ENCODE results near the gene LRP1B.
A peak's percentile ranks its signal among the peaks of the same experiment; 100 is the strongest.

Gene LRP1B

GRCh38 chr2:140589273-140589672 lies 1541.5 kb downstream of the LRP1B start:
- no peaks in the 10 kb centered on the region for H4K20me1 ChIP-seq (ENCODE audit: control insufficient read depth, insufficient read depth, low read depth, low read length)
- H3F3A ChIP-seq (ENCODE audit: control insufficient read depth, insufficient read depth), result no peaks in the 10 kb centered on the region
- no peaks in the 10 kb centered on the region for H3K79me2 ChIP-seq (ENCODE audit: control insufficient read depth, low read length)
- no peaks in the 10 kb centered on the region for H3K9me3 ChIP-seq (ENCODE audit: control insufficient read depth, insufficient read depth, low read length)
- H3K4me2 ChIP-seq (ENCODE audit: low read length), result no peak overlapping the region
- H3K27ac ChIP-seq (ENCODE audit: low read depth, low read length), result no peak overlapping the region
- H3K4me3 ChIP-seq (ENCODE audit: low read length), result no peak overlapping the region
- no peak for TF ChIP-seq CTCF (IDR thresholded peaks at IDR 0.05; ENCODE audit: low read depth, low read length, poor library complexity, severe bottlenecking)
- no peak for TF ChIP-seq EZH2phosphoT487 (IDR thresholded peaks at IDR 0.05; ENCODE audit: borderline replicate concordance, low read length)
- H3K9me2 ChIP-seq (replicated peaks; ENCODE audit: control insufficient read depth, low read length), result no peaks in the 10 kb centered on the region
- no peaks in the 10 kb centered on the region for H3K4me1 ChIP-seq (ENCODE audit: control insufficient read depth, low read length)
- H3K27me3 ChIP-seq (ENCODE audit: control insufficient read depth, low read length), result no peaks in the 10 kb centered on the region
- no peaks in the 10 kb centered on the region for H3K36me3 ChIP-seq (ENCODE audit: control insufficient read depth, low read length)

- Histone ChIP-seq H3K36me3 (ENCODE audit: control insufficient read depth, low read length) (no peaks in the 10 kb centered on the region), H3F3A (ENCODE audit: control insufficient read depth, insufficient read depth) (no peaks in the 10 kb centered on the region), H3K27ac (ENCODE audit: low read depth, low read length) (no peak overlapping the region), H3K4me2 (ENCODE audit: low read length) (no peak overlapping the region), H4K20me1 (ENCODE audit: control insufficient read depth, insufficient read depth, low read depth, low read length) (no peaks in the 10 kb centered on the region), H3K9me2 (replicated peaks; ENCODE audit: control insufficient read depth, low read length) (no peaks in the 10 kb centered on the region), H3K27me3 (ENCODE audit: control insufficient read depth, low read length) (no peaks in the 10 kb centered on the region), H3K79me2 (ENCODE audit: control insufficient read depth, low read length) (no peaks in the 10 kb centered on the region), H3K4me3 (ENCODE audit: low read length) (no peak overlapping the region), H3K9me3 (ENCODE audit: control insufficient read depth, insufficient read depth, low read length) (no peaks in the 10 kb centered on the region), H3K4me1 (ENCODE audit: control insufficient read depth, low read length) (no peaks in the 10 kb centered on the region)
- TF ChIP-seq CTCF (IDR thresholded peaks at IDR 0.05; ENCODE audit: low read depth, low read length, poor library complexity, severe bottlenecking) (peak; percentile 45), EZH2phosphoT487 (IDR thresholded peaks at IDR 0.05; ENCODE audit: borderline replicate concordance, low read length) (no peak)
Observed at GRCh38 chr2:140586379-140586778, 1544.4 kb downstream of the LRP1B start.

GRCh38 chr2:140585016-140585415 lies 1545.8 kb downstream of the LRP1B start:
- Histone ChIP-seq H3K4me2 (ENCODE audit: low read length) (no peak overlapping the region), H3K9me2 (replicated peaks; ENCODE audit: control insufficient read depth, low read length) (no peaks in the 10 kb centered on the region), H3K4me3 (ENCODE audit: low read length) (no peak overlapping the region), H4K20me1 (ENCODE audit: control insufficient read depth, insufficient read depth, low read depth, low read length) (no peaks in the 10 kb centered on the region), H3K27me3 (ENCODE audit: control insufficient read depth, low read length) (no peaks in the 10 kb centered on the region), H3K4me1 (ENCODE audit: control insufficient read depth, low read length) (no peaks in the 10 kb centered on the region), H3K79me2 (ENCODE audit: control insufficient read depth, low read length) (no peaks in the 10 kb centered on the region), H3K36me3 (ENCODE audit: control insufficient read depth, low read length) (no peaks in the 10 kb centered on the region), H3K27ac (ENCODE audit: low read depth, low read length) (no peak overlapping the region), H3F3A (ENCODE audit: control insufficient read depth, insufficient read depth) (no peaks in the 10 kb centered on the region), H3K9me3 (ENCODE audit: control insufficient read depth, insufficient read depth, low read length) (no peaks in the 10 kb centered on the region)
- TF ChIP-seq EZH2phosphoT487 (IDR thresholded peaks at IDR 0.05; ENCODE audit: borderline replicate concordance, low read length) (no peak), CTCF (IDR thresholded peaks at IDR 0.05; ENCODE audit: low read depth, low read length, poor library complexity, severe bottlenecking) (no peak)

- H4K20me1 ChIP-seq (ENCODE audit: control insufficient read depth, insufficient read depth, low read depth, low read length), result no peaks in the 10 kb centered on the region
- no peaks in the 10 kb centered on the region for H3K79me2 ChIP-seq (ENCODE audit: control insufficient read depth, low read length)
- H3K4me2 ChIP-seq (ENCODE audit: low read length), result no peak overlapping the region
- H3K4me1 ChIP-seq (ENCODE audit: control insufficient read depth, low read length), result no peaks in the 10 kb centered on the region
- H3F3A ChIP-seq (ENCODE audit: control insufficient read depth, insufficient read depth), result no peaks in the 10 kb centered on the region
- no peaks in the 10 kb centered on the region for H3K9me3 ChIP-seq (ENCODE audit: control insufficient read depth, insufficient read depth, low read length)
- TF ChIP-seq EZH2phosphoT487 (IDR thresholded peaks at IDR 0.05; ENCODE audit: borderline replicate concordance, low read length), result no peak
- no peak for TF ChIP-seq CTCF (IDR thresholded peaks at IDR 0.05; ENCODE audit: low read depth, low read length, poor library complexity, severe bottlenecking)
- no peak overlapping the region for H3K27ac ChIP-seq (ENCODE audit: low read depth, low read length)
- H3K36me3 ChIP-seq (ENCODE audit: control insufficient read depth, low read length), result no peaks in the 10 kb centered on the region
- no peak overlapping the region for H3K4me3 ChIP-seq (ENCODE audit: low read length)
- no peaks in the 10 kb centered on the region for H3K27me3 ChIP-seq (ENCODE audit: control insufficient read depth, low read length)
- H3K9me2 ChIP-seq (replicated peaks; ENCODE audit: control insufficient read depth, low read length), result no peaks in the 10 kb centered on the region
Observed at GRCh38 chr2:140584471-140584870, 1546.3 kb downstream of the LRP1B start.
